K562 (cell line): ENCODE measurements around the gene OR13C4. TPM values are rescaled to one million over a fixed set of nuclear protein-coding genes. Genes with fewer than 3 reads are reported as not detected.

Experiments
- ARID3A ChIP-seq: IDR thresholded peaks from 2 replicates; pipeline ENCODE4 v1.6.1; 2012; ENCODE audit warnings: low read depth, low read length, improper control_type of control experiment, borderline replicate concordance
- PHB2 ChIP-seq: fragments of 450-650 bp; IDR thresholded peaks from 2 replicates; pipeline ENCODE4 v1.6.1; 2017; ENCODE audit warnings: low read depth
- REST ChIP-seq, 2 experiments: fragments of 450-650 bp; formaldehyde crosslinking in 1 of 2; IDR thresholded peaks; 2 replicates each; pipeline versions ENCODE4 v1.4.0 to v1.6.1; 2014 to 2020; ENCODE audit warnings: mild to moderate bottlenecking in 2 of 2, borderline replicate concordance in 1 of 2, low read depth in 1 of 2
- TEAD4 ChIP-seq, 2 experiments: sonication (generic) in 1 of 2; formaldehyde crosslinking in 1 of 2; IDR thresholded peaks; 2 replicates each; pipeline versions ENCODE4 v1.6.1 to v1.8.0; 2012 to 2022; ENCODE audit warnings: borderline replicate concordance in 1 of 2, inconsistent platforms in 1 of 2, low read length in 1 of 2, mild to moderate bottlenecking in 1 of 2, missing genetic modification reagents in 1 of 2
- ZNF263 ChIP-seq: sonication (generic); formaldehyde crosslinking; IDR thresholded peaks from 2 replicates; pipeline ENCODE4 v1.8.0; 2022; ENCODE audit warnings: mild to moderate bottlenecking, missing genetic modification reagents, borderline replicate concordance
- ZNF407 ChIP-seq: fragments of 450-650 bp; IDR thresholded peaks from 2 replicates; pipeline ENCODE4 v1.6.1; 2016; ENCODE audit warnings: low read depth
- polyA plus RNA-seq, 8 experiments: library from polyadenylated mRNA; depleted of rRNA in 4 of 8; stranded (reverse) in 5 of 8; unstranded in 3 of 8; fragments of >200 nt; fragmentation: Nextera tagmentation in 2 of 8; fragmentation: Illumina TruSeq in 1 of 8; extraction: Ambion mirVana in 2 of 8; extraction: Trizol in 1 of 8; gene quantifications; 2 replicates each; pipeline versions ENCODE4 v1.2.1 to v1.2.3, GENCODE V29; 2011 to 2014; ENCODE audit warnings: inconsistent platforms in 1 of 8, missing spikeins in 1 of 8
- total RNA-seq, 7 experiments: library from RNA; depleted of rRNA in 6 of 7; stranded (reverse); fragments of >200 nt in 6 of 7; fragmentation: Illumina TruSeq in 2 of 7; extraction: Trizol in 2 of 7; gene quantifications; 2 replicates each; pipeline versions ENCODE4 v1.2.1 to v1.2.3, GENCODE V29; 2011 to 2021; ENCODE audit warnings: low replicate concordance in 1 of 7

OR13C4 gene
- total and polyA plus RNA-seq, 9 of the 15 experiments (the other 6 are each of a cell fraction or from before 2014, with no cell fraction given) = not detected

- no peak for TF ChIP-seq REST (IDR thresholded peaks at IDR 0.05; ENCODE audit: borderline replicate concordance)
- no peak for TF ChIP-seq REST (CRISPR knock-in tag; IDR thresholded peaks at IDR 0.05; ENCODE audit: low read depth)
- no peak for TF ChIP-seq TEAD4 (IDR thresholded peaks at IDR 0.05; ENCODE audit: low read length)
- TF ChIP-seq TEAD4 (CRISPR knock-in tag; IDR thresholded peaks at IDR 0.05; ENCODE audit: borderline replicate concordance) = no peak
- TF ChIP-seq PHB2 = no peak
- TF ChIP-seq ZNF407 = no peak
- no peak for TF ChIP-seq ARID3A
- TF ChIP-seq ZNF263 = no peak
Observed at GRCh38 chr9:104564358-104564757, 37.3 kb upstream of the OR13C4 start (continued).
